KMS-11 (cell line): ENCODE measurements around the gene MYH15.

Experiments used
- H2AFZ ChIP-seq: fragments of 200-600 bp; sonication (generic); 2 replicates; pipeline ENCODE4 v1.6.1; 2016; ENCODE audit warnings: antibody characterized with exemption, mixed run types, low read depth
- H3K27ac ChIP-seq: fragments of 200-600 bp; sonication (generic); 2 replicates; pipeline ENCODE4 v1.6.1; 2016; ENCODE audit warnings: mild to moderate bottlenecking, mixed run types
- H3K27me3 ChIP-seq: fragments of 200-600 bp; sonication (generic); 2 replicates; pipeline ENCODE4 v1.6.1; 2017; ENCODE audit warnings: mild to moderate bottlenecking, low read depth, mixed run types, moderate library complexity; ENCODE audit not compliant: insufficient read depth
- H3K36me3 ChIP-seq: fragments of 200-600 bp; sonication (generic); 2 replicates; pipeline ENCODE4 v1.6.1; 2017; ENCODE audit warnings: mild to moderate bottlenecking, mixed run types; ENCODE audit not compliant: insufficient read depth
- H3K4me1 ChIP-seq: fragments of 200-600 bp; sonication (generic); 2 replicates; pipeline ENCODE4 v1.6.1; 2016; ENCODE audit warnings: mild to moderate bottlenecking, low read depth, mixed run types; ENCODE audit not compliant: poor library complexity, severe bottlenecking
- H3K4me2 ChIP-seq: fragments of 200-600 bp; sonication (generic); 2 replicates; pipeline ENCODE4 v1.7.0; 2016; ENCODE audit warnings: mild to moderate bottlenecking, mixed run types
- H3K4me3 ChIP-seq: fragments of 200-600 bp; sonication (generic); IDR thresholded peaks from 2 replicates; pipeline ENCODE4 v1.6.1; 2017; ENCODE audit warnings: low read depth, low read length, mixed read lengths; ENCODE audit not compliant: insufficient read depth
- H3K79me2 ChIP-seq: fragments of 200-600 bp; sonication (generic); 2 replicates; pipeline ENCODE4 v1.6.1; 2016; ENCODE audit warnings: low read depth, mixed run types; ENCODE audit not compliant: insufficient read depth
- H3K9ac ChIP-seq: fragments of 200-600 bp; sonication (generic); 2 replicates; pipeline ENCODE4 v1.6.1; 2016; ENCODE audit warnings: mild to moderate bottlenecking, mixed run types
- H4K20me1 ChIP-seq: fragments of 200-600 bp; sonication (generic); 2 replicates; pipeline ENCODE4 v1.6.1; 2016; ENCODE audit warnings: mild to moderate bottlenecking, mixed run types; ENCODE audit not compliant: insufficient read depth
- CTCF ChIP-seq: fragments of 200-600 bp; sonication (generic); conservative IDR thresholded peaks from 2 replicates; pipeline ENCODE4 v1.6.1; 2017; ENCODE audit warnings: low read depth, mild to moderate bottlenecking, antibody characterized with exemption, low read length, moderate library complexity, mixed read lengths

The MYH15 gene

GRCh38 chr3:108394563-108394962, 115.8 kb downstream of the MYH15 start:
- Histone ChIP-seq H3K9ac (no peak overlapping the region), H3K4me1 (peaks cover 10% of the 10 kb centered on the region), H3K36me3 (no peaks in the 10 kb centered on the region), H4K20me1 (no peaks in the 10 kb centered on the region), H3K79me2 (no peaks in the 10 kb centered on the region), H3K4me2 (no peak overlapping the region), H3K27ac (no peak overlapping the region), H3K27me3 (no peaks in the 10 kb centered on the region), H2AFZ (no peak overlapping the region), H3K4me3 (no peak overlapping the region)
- TF ChIP-seq CTCF: no peak

- no peak for TF ChIP-seq CTCF
- Histone ChIP-seq H3K27ac (no peak overlapping the region), H4K20me1 (no peaks in the 10 kb centered on the region), H3K9ac (no peak overlapping the region), H3K4me3 (no peak overlapping the region), H3K79me2 (no peaks in the 10 kb centered on the region), H3K4me1 (peaks cover 16% of the 10 kb centered on the region), H3K4me2 (no peak overlapping the region), H2AFZ (no peak overlapping the region), H3K36me3 (no peaks in the 10 kb centered on the region), H3K27me3 (no peaks in the 10 kb centered on the region)
Measured at GRCh38 chr3:108394016-108394415, 116.4 kb downstream of the MYH15 start.

- no peak overlapping the region for H3K27ac ChIP-seq
- no peak for TF ChIP-seq CTCF
- H3K27me3 ChIP-seq: no peaks in the 10 kb centered on the region
- no peaks in the 10 kb centered on the region for H3K79me2 ChIP-seq
- H3K36me3 ChIP-seq: no peaks in the 10 kb centered on the region
- H3K4me3 ChIP-seq: no peak overlapping the region
- H2AFZ ChIP-seq: no peak overlapping the region
- H3K4me2 ChIP-seq: no peak overlapping the region
- H4K20me1 ChIP-seq: no peaks in the 10 kb centered on the region
- no peak overlapping the region for H3K9ac ChIP-seq
- peaks cover 23% of the 10 kb centered on the region for H3K4me1 ChIP-seq
Measured at GRCh38 chr3:108393128-108393900, 117.1 kb downstream of the MYH15 start.

GRCh38 chr3:108391917-108392593, 118.3 kb downstream of the MYH15 start:
- Histone ChIP-seq H3K4me2 (no peak overlapping the region), H4K20me1 (no peaks in the 10 kb centered on the region), H3K4me3 (no peak overlapping the region), H3K4me1 (peaks cover 36% of the 10 kb centered on the region), H3K27ac (no peak overlapping the region), H3K27me3 (no peaks in the 10 kb centered on the region), H3K9ac (no peak overlapping the region), H3K79me2 (no peaks in the 10 kb centered on the region), H2AFZ (no peak overlapping the region), H3K36me3 (no peaks in the 10 kb centered on the region)
- no peak for TF ChIP-seq CTCF
